Superior temporal gyrus (tissue), 1 donor: ENCODE results near the gene CRMP1.
A peak's percentile ranks its signal among the peaks of the same experiment; 100 is the strongest.
"Not testable (repeated sequence)": the region's sequence is repeated elsewhere in the genome, so short reads cannot be mapped to it uniquely, and the experiment has no call there.

ENCODE experiments used
- DNase-seq: peaks from one replicate; pipeline ENCODE4 v3.0.0-alpha.2; 2016; ENCODE audit errors: extremely low spot score

CRMP1 gene

GRCh38 chr4:5822619-5823018 lies 70.3 kb downstream of the CRMP1 start:
- no peak for DNase-seq

GRCh38 chr4:5821665-5822358 lies 71.1 kb downstream of the CRMP1 start:
- DNase-seq = peak; percentile 35

DNA sequence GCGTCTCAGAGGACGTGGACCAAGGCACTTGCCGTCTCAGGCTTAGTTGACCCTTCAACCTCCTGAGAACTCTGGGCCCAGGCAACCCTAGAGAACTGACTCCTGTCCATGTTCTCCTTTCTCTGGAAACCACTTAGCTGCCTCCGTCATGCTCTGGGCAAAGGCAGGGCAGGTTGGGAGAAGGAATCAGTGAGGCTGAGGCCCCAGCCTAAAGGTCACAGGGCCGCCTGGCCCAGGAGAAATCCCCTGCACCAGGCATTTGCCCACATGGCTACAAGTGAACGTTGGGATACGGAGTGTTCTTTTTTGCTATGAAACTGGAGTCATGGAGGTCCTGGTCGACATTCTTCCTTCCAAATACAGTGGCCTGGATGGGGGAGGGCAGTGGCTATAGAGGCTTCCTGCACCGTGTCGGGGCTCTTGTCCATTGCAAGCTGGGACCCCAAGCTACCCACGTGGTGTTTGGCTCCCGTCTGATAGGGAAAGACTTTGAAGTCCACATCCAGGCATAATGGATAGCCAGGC lies 76.0 kb downstream of the CRMP1 start:
- no peak for DNase-seq

- no peak for DNase-seq
Measured at GRCh38 chr4:5816101-5816500, 76.8 kb downstream of the CRMP1 start.

GRCh38 chr4:5815641-5816040 lies 77.2 kb downstream of the CRMP1 start:
- DNase-seq = no peak

DNA sequence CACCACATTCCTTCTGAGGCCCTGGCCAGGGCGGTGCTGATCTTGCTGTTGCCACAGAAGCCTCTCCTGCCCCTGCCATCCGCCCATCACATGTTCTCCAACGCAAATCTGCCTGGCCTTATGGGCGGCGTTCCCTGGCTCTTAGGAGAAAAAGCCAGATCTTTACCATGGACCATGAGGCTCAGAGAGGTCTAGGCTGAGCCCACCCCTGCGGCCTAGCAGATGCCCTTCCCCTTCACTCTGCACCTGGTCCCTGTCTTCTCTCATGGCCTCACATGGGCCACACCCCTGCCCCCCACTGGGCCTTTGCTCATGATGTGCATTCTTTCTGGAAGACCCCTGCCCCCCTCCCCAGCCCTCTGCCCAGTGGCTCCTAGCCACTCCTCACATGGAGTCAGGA lies 78.5 kb downstream of the CRMP1 start:
- no peak for DNase-seq

- no peak for DNase-seq
Measured at GRCh38 chr4:5813882-5814255, 79.0 kb downstream of the CRMP1 start.

DNA sequence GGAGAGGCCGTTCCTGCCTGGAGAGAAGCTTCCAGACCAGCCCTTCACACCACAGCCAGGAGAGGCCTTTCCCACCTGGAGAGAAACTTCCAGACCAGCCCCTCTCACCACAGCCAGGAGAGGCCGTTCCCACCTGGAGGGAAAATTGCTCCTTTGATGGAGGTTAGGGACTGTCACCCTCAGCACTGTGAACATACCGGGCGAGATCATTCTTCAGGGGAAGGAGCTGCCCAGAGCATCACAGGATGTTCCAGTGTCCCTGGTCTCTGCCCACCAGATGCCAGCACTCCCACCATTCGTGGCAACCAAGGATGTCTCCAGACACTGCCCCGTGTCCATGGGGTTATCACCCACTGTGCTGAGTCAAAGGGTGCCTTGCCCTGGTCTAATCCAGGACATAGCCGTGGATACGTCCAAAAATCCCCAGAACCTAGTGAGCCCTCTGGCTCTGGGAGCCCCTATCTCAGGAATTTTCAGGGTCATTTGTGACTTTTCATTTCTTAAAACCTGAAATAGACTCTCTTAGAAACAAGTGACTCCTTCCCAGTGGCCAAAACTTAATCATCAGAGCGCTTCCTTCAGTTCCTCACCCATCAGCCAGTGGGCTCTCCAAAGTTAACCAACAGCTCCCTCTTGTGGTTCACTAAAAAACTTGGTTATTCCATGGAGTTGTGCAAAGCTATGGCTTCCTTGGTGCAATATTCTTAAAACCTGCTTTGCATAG lies 80.2 kb downstream of the CRMP1 start:
- DNase-seq = peak; percentile 90

- DNase-seq = not testable (repeated sequence)
Measured at GRCh38 chr4:5812057-5812456, 80.8 kb downstream of the CRMP1 start.

- DNase-seq = no peak
Measured at GRCh38 chr4:5810770-5811430, 82.0 kb downstream of the CRMP1 start.

GRCh38 chr4:5810151-5810550 lies 82.7 kb downstream of the CRMP1 start:
- no peak for DNase-seq

DNA sequence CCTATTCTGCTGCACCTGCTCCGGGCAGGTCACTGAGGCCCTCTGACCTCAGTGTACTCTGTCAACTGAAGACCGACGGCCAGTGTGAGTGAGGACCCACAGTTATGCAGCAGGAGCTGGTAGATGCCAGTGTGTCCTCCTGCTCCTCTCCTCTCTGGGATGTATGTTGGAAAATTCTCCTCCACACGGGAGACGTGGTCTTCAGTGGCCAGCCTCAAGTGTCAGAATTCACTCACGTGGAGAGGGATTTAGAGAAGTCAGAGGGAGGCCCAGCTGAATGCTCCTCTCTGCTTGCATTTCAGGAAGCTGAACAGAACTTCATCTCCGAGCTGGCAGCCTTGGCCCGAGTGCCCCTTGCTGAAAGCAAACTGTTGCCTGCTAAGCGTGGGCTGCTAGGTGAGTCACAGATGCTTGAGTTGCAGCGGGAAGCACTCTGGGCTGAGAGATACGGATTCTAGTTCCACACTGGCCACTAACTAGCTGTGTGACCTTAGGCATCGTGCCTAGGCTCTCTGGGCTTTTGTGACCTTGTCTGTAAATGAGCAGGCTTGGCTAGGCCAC lies 83.6 kb downstream of the CRMP1 start:
- DNase-seq = no peak

DNA sequence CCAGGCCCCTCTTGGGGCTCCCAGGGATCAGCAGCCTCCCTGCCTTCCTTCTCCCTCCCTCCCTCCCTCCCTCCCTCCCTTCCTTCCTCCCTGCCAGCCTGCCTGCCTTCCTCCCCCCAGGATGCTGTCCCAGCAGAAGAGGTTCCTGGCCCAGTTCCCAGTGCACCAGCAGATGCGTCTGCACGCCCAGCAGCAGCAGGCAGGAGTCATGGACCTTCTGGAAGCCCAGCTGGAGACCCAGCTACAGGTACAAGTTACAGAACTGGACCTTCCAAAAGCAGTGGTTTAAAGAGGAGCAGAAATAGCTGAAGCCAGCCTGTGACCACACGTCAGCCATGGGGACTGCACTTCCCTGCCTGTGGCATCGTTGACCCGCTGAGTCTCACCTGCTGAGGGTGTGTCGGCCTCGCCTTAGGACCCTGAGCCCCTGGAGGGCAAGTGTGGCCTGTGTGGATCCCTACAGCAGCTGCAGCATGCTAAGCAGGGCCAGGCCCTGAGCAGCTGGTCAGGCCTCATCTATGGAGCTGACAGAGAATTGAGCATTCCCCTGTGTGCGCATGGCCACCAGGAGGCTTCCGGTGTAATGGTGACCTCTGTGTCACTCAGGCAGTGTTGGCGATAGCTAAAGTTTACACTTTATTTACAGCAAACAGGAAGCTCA lies 84.7 kb downstream of the CRMP1 start:
- no peak for DNase-seq

GRCh38 chr4:5805270-5805669 lies 87.6 kb downstream of the CRMP1 start:
- no peak for DNase-seq

DNA sequence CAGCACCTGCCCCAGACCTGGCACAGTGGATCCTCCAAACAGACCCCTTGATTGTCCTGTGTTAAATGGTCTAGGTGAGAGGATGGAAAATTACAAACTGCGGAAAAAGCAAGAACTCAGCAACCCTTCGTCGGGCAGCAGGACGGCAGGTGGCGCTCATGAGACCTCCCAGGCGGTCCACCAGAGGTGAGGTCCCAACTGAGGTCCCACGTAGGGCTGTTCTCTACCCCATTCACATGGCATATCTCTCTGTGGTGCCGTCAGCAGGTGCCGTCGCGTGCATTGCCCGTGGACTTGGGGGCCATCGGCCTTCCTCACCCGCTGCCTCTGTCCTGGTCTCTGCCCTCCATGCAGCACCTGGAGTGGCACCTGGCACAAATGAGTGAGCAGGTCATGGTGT lies 88.2 kb downstream of the CRMP1 start:
- DNase-seq = no peak

- no peak for DNase-seq
Measured at GRCh38 chr4:5802565-5802964, 90.3 kb downstream of the CRMP1 start.

DNA sequence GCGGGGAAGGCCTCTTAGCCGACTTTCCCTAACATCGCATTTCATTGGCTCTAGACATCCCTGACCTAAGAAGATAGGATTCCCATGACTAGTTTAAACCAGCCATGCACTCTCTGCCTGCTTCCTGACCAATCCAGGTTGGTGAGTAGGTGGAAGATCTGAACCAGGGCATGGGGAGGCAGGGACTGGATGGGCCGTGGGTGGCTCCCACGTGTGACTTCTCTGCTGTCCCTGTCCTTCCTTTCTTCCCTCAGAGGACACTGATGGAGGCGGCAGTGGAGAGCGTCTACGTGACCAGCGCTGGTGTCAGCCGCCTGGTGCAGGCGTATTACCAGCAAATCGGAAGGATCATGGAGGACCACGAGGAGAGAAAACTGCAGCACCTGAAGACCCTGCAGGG lies 91.2 kb downstream of the CRMP1 start:
- no peak for DNase-seq

- DNase-seq = no peak
Measured at GRCh38 chr4:5800496-5800895, 92.4 kb downstream of the CRMP1 start.

GRCh38 chr4:5799406-5799805 lies 93.5 kb downstream of the CRMP1 start:
- DNase-seq = no peak

GRCh38 chr4:5798946-5799345 lies 93.9 kb downstream of the CRMP1 start:
- no peak for DNase-seq

- DNase-seq = no peak
Measured at GRCh38 chr4:5798462-5798861, 94.4 kb downstream of the CRMP1 start.

DNA sequence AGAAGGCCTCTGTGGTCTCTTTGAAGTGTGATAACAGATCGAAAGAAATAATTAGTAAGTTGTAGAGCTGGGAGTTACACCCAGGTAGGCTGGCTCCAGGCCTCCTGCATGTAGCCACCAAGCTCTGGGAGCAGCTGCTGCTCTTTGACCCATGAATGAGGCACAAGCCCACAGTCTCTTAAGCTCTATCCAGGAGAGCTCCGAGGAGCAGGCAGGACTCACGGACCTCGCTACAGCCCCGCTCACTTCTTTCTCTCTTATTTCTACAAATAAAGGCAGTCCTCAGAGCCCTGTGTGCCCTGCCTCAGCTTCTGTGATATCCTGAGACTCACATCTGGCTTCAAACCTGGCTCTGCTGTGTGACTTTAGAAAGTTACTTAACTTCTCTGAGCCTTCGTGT lies 95.0 kb downstream of the CRMP1 start:
- DNase-seq = no peak
